Activated T-cell treated with anti-CD3 and anti-CD28 coated beads for 24 hours (primary cell): ENCODE data around the gene ZDHHC22.

Experiments used
- DNase-seq: peaks from one replicate; pipeline ENCODE4 v3.0.0-alpha.2; 2020; ENCODE audit warnings: low read depth

The ZDHHC22 gene

GRCh38 chr14:77155083-77155482, 13.5 kb upstream of the ZDHHC22 start:
- DNase-seq = no peak

GRCh38 chr14:77154421-77154820, 12.8 kb upstream of the ZDHHC22 start:
- DNase-seq = no peak

GRCh38 chr14:77153802-77154201, 12.2 kb upstream of the ZDHHC22 start:
- DNase-seq = no peak

- no peak for DNase-seq
These were observed 10.5 kb upstream of the ZDHHC22 start for GRCh38 chr14:77151918-77152588.

- no peak for DNase-seq
These were observed 9.7 kb upstream of the ZDHHC22 start for GRCh38 chr14:77151245-77151644.

DNA sequence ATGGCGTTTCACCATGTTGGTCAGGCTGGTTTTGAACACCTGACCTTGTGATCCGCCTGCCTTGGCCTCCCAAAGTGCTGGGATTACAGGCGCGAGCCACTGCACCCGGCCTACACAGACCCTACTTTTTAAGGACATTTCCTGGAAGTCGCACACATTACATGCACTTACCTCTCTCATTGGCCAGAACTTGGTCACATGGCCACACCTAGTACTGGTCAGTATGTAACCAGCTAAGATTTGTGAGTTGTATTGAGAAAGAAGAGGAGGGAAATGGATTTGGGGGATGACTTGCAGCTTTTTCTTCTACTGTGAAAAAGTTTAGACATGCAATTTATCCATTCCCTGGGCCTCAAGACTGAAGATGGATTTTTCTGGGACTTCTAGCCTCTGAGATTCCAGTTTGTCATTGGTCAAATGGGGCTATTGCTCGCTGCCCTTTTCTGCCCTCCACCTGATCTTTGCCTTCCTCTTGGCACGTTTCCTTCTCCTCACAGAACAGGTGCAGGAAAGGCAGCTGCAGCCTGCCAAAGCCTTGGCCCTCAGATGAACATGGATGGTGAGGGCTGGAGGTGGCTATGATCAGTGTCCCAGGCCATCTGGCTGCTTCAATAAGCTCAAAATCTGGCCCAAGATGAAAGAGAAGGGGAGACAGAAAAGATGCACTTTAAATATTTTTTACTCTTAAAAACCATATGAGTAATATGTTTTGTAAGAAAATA, 7.1 kb upstream of the ZDHHC22 start:
- DNase-seq = no peak

DNA sequence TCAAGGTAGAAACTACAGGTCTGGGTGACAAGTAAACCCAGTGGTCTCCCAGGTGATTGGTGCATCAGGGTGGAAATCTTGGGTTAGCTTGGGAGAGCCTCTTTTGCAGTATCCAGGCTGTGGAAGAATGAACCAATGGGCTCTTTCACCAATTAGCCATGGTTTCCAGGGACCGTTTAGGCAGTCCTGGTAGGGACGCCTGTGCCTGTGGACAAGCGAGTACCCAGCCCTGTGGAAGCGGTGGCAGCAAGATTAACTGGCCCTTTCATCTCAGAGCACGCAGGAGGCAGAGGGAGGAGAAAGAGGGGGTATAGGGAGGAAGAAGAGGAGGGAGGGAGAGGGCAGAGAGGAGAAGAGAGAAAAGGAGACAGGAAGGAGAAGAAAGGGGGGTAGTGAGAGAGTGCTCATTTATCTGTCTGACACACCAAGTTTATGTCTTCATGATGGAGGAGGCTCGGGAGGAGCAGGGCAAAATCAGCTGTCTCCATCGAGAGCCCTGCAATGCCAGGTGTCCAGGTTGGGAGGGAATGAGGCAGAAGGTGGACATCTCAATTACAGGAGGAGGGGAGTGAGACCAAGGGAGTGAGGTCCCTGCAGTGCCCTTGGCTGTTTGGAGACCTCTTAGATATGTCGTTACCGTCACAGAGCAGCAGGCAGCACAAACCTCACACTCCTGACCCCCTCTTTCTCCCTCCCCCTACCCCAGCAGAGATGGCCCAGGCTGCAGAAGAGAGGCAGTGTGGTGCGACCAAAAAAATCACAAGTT, 4.6 kb upstream of the ZDHHC22 start:
- DNase-seq = no peak

DNA sequence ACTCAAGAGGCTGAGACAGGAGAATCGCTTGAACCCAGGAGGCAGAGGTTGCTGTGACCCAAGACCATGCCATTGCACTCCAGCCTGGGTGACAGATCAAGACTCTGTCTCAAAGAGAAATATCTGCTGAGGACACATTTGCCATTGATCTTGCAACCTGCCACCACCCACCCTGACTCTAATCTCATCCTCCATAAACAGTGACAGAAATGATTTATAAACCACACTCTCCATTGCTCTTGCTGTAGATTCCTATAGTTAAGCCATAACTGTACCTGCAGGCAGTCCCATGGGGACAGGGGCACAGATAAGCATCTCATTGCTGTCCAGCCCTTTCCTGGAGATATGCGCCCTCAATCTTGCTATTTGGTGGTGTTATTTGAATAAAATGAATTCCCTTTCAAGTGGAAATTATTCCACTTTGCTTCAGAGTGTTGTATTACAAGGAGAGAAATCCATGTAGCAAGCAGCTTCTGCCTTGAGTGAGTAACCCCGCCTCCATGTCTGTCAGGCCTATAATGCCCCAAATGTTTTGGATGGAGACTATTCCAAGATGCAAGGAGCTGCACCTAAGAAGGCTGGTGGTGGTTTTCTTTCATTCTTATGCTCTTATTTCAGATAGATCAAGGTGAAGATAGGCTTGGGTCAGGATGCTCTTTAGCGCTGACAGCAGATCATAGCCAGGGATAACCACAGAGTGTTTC, 3.0 kb upstream of the ZDHHC22 start:
- no peak for DNase-seq

DNA sequence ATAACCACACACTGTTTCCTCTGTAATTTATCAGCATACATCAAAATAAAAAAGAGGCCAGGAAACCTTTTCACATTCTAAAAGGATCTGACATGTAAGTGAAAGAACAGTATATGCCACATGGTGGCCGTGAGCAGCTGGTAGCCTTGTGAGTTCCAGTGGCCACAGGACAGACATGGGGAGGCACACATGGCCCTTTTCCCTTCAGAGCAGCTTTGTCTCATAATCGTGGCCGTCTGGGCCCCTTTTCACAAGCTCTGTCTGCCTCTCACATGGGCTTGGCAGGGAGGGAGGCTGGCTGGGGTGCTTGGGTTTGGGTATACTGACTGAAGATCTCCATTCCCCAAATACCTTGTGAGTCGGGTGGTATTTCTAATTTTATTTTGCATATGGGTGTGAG, 1.5 kb upstream of the ZDHHC22 start:
- no peak for DNase-seq

- DNase-seq = no peak
These were observed 612 bp upstream of the ZDHHC22 start for GRCh38 chr14:77142005-77142800.

DNA sequence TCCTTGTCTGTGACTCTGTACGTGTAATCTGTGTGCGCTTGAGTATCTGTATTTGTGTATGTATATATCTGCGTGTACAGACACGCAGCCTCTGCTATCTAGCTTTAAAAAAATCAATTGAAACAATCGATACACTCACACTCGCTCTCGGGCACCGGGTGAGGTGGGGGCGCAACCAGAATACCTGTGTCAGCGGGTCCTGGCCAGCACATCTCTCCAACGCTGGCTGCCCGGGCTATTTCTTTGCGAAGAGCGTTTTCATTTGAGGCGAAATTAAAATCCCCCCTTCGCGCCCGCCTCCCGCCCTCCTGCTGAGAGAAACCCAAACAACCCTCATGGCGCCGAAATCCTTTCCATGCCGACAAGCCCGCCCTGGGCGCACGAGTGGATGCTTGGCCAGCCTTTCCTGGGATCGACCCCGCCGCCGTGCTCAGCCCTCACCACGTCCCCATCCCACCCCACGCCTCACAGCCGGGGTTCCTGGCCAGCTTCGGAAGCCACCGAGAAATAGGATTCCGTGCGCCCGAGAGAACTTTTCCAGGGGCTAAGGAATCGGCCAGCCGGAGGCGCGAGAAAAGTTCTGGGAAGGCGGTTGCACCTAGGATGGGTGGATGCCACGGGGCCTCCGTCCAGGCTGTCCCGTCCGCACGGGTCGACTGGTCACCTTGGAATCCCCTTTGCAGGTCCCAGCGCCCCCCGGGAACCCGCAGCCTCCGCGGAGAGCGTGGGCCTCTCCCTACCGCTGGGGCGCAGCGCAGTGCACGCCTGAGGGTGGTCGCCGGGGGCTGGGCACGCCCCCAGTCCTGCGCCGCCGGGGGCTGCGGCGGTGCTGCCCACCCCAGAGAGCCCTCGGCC, 1.0 kb downstream of the ZDHHC22 start:
- no peak for DNase-seq

- DNase-seq = peak; percentile 25
These were observed 1.8 kb downstream of the ZDHHC22 start for GRCh38 chr14:77139540-77140358.

DNA sequence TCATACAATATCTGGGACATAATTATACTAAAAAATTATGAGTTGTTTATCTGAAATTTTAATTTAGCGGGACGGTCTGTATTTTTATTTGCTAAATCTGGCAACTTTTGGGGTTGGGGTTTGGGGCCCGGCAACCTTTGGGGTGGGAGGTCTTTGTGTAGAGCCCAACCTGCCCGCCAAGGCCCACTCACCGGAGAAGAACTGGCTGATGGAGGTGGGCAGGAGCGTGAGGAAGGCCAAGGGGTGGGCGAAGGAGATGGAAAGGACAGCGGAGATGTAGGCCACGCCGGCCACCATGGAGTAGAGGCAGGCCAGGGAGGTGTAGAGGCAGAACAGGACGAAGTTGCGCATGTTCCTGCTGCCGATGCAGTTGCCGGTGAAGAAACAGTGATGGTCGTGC, 2.6 kb downstream of the ZDHHC22 start:
- no peak for DNase-seq

GRCh38 chr14:77133720-77134338, 7.8 kb downstream of the ZDHHC22 start:
- peak; percentile 35 for DNase-seq

DNA sequence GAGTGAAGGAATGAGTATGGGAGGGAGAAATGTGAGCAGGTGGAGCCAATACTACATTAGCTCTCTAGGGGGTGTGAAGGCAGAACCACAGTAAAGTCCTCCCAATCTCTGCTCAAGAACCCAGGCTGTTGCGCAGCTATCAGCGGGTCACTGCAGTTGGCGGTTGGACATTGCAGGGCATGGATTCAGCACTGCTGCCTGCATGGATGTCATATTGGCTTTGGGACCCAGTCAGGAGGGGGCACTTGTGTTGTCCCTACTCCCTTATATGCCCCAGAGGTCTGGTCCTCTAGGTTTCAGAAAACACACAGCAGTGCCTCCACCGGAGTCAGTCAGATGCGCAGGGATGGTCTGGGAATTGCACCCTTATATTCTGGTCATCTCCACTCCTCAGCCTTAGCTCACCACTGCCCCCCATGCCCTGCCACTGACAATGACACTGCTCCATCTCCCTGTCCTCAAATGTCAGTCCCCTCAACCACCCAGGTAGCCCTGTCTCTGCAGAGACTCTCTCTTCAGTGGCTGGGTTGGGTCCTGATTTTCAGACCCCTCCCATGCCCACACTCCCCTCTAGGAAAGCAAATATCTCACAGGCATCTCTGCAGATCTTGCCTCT, 9.6 kb downstream of the ZDHHC22 start:
- DNase-seq = no peak

DNA sequence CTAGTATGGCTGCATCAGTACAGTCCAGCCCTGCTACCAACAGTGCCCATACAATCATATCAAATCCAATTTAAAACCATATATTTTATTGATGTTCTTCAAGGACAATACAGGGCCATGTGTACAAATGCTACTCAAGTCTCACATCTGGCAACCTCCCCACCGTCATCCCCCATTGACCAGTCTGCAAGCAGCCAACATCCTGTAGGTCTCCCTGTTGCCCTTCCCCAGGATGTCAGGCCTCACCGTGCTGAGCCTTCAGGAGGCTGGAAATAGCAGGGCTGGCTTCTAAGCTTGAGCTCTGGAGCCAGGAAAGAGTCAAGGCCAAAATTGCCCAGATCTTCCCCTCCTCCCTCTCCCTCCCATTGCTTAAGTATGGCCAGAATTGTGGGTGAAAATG, 10.4 kb downstream of the ZDHHC22 start:
- no peak for DNase-seq

GRCh38 chr14:77130386-77130785, 11.2 kb downstream of the ZDHHC22 start:
- no peak for DNase-seq

DNA sequence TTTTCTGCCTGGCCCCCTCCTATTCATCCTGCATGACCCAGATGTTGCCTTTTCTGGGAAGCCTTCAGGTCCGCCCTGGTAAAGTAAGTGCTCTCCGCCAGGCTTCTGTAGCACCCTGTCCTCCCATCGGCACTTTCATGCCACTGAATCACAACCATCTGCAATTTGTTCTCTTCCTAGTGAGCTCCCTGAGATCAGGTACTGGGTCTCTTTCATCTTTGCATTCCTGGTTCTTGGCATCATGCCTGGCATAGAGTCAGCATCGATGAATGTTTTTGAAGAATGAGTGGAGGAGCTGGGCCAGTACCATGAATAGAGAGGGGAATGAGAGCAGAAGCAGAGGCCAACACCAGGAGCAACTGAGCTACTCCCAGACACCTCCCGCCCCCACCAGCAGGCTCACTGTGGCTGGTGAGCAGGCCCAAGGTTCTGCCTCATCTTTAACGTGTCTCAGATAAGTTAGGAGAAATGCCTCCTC, 13.1 kb downstream of the ZDHHC22 start:
- DNase-seq = no peak
